Measurements from ENCODE around the gene MC4R.
"Not testable (repeated sequence)": the region's sequence is repeated elsewhere in the genome, so short reads cannot be mapped to it uniquely, and the experiment has no call there.

Gene MC4R

GRCh38 chr18:60372596-60372995, at the start of gene MC4R:
Gene MC4R, minus strand, starts transcription at chr18:60372775. Its CDS starts 426 bp downstream, at chr18:60372349.
- peak; percentile 2 for DNase-seq (ENCODE audit: low spot score)

- not testable (repeated sequence) for DNase-seq (ENCODE audit: low spot score)
These were observed 49.7 kb upstream of the MC4R start for GRCh38 chr18:60422306-60422705.

GRCh38 chr18:60421356-60422118, 49.0 kb upstream of the MC4R start:
- DNase-seq (ENCODE audit: low spot score), result no peak

- DNase-seq (ENCODE audit: low spot score), result no peak
These were observed 45.4 kb upstream of the MC4R start for GRCh38 chr18:60417946-60418345.

- DNase-seq (ENCODE audit: low spot score), result no peak
These were observed 41.5 kb upstream of the MC4R start for GRCh38 chr18:60413944-60414547.

- no peak for DNase-seq (ENCODE audit: low spot score)
These were observed 39.1 kb upstream of the MC4R start for GRCh38 chr18:60411715-60412114.

- no peak for DNase-seq (ENCODE audit: low spot score)
These were observed 34.1 kb upstream of the MC4R start for GRCh38 chr18:60406721-60407120.

GRCh38 chr18:60404486-60405085, 32.0 kb upstream of the MC4R start:
- no peak for DNase-seq (ENCODE audit: low spot score)

GRCh38 chr18:60401346-60401745, 28.8 kb upstream of the MC4R start:
- DNase-seq (ENCODE audit: low spot score), result no peak

GRCh38 chr18:60391571-60392226, 19.1 kb upstream of the MC4R start:
- DNase-seq (ENCODE audit: low spot score), result no peak

- no peak for DNase-seq (ENCODE audit: low spot score)
These were observed 16.7 kb upstream of the MC4R start for GRCh38 chr18:60389314-60389713.

GRCh38 chr18:60385693-60386092, 13.1 kb upstream of the MC4R start:
- no peak for DNase-seq (ENCODE audit: low spot score)

- no peak for DNase-seq (ENCODE audit: low spot score)
These were observed 11.3 kb upstream of the MC4R start for GRCh38 chr18:60383893-60384292.

GRCh38 chr18:60377778-60378469, 5.3 kb upstream of the MC4R start:
- no peak for DNase-seq (ENCODE audit: low spot score)

GRCh38 chr18:60372132-60372531, 443 bp downstream of the MC4R start:
- DNase-seq (ENCODE audit: low spot score), result no peak

- DNase-seq (ENCODE audit: low spot score), result peak; percentile 0
These were observed 14.1 kb downstream of the MC4R start for GRCh38 chr18:60358516-60358915.

- DNase-seq (ENCODE audit: low spot score), result no peak
These were observed 21.6 kb downstream of the MC4R start for GRCh38 chr18:60350941-60351340.

GRCh38 chr18:60350150-60350549, 22.4 kb downstream of the MC4R start:
- DNase-seq (ENCODE audit: low spot score), result no peak

- no peak for DNase-seq (ENCODE audit: low spot score)
These were observed 25.0 kb downstream of the MC4R start for GRCh38 chr18:60347526-60348045.

- DNase-seq (ENCODE audit: low spot score), result no peak
These were observed 33.6 kb downstream of the MC4R start for GRCh38 chr18:60339018-60339417.

GRCh38 chr18:60331890-60332289, 40.7 kb downstream of the MC4R start:
- no peak for DNase-seq (ENCODE audit: low spot score)

GRCh38 chr18:60329131-60329530, 43.4 kb downstream of the MC4R start:
- DNase-seq (ENCODE audit: low spot score), result no peak
